BLaER1 (cell line): Measurements from ENCODE around the gene POLR2C.

Experiments used
- H3K27ac ChIP-seq: shearing (Covaris generic); formaldehyde crosslinking; 2 replicates; pipeline ENCODE4 v1.8.1; 2022
- H3K27me3 ChIP-seq: shearing (Covaris generic); formaldehyde crosslinking; 2 replicates; pipeline ENCODE4 v1.8.1; 2022
- H3K36me3 ChIP-seq: shearing (Covaris generic); formaldehyde crosslinking; 2 replicates; pipeline ENCODE4 v1.8.1; 2022
- H3K4me1 ChIP-seq: shearing (Covaris generic); formaldehyde crosslinking; 2 replicates; pipeline ENCODE4 v1.8.1; 2022
- H3K4me2 ChIP-seq: shearing (Covaris generic); formaldehyde crosslinking; 2 replicates; pipeline ENCODE4 v1.8.1; 2022
- H3K4me3 ChIP-seq: shearing (Covaris generic); formaldehyde crosslinking; 2 replicates; pipeline ENCODE4 v1.8.1; 2022
- H3K9ac ChIP-seq: shearing (Covaris generic); formaldehyde crosslinking; 2 replicates; pipeline ENCODE4 v1.8.1; 2022
- H3K9me3 ChIP-seq: shearing (Covaris generic); formaldehyde crosslinking; 2 replicates; pipeline ENCODE4 v1.8.1; 2022
- H4K20me1 ChIP-seq: shearing (Covaris generic); formaldehyde crosslinking; 2 replicates; pipeline ENCODE4 v1.8.1; 2022
- Cebpa-rat ChIP-seq: shearing (Covaris generic); IDR thresholded peaks from 2 replicates; pipeline ENCODE4 v1.8.1; 2022

POLR2C gene

GRCh38 chr16:57446531-57447185, 15.8 kb upstream of the POLR2C start:
- Histone ChIP-seq H3K9me3 (peaks cover 17% of the 10 kb centered on the region), H3K4me2 (peak overlapping the region; percentile 82), H3K27me3 (no peaks in the 10 kb centered on the region), H3K36me3 (peaks cover 34% of the 10 kb centered on the region), H3K9ac (peak overlapping the region; percentile 97), H3K4me1 (peaks cover 28% of the 10 kb centered on the region), H3K27ac (peak overlapping the region; percentile 96), H3K4me3 (peak overlapping the region; percentile 94), H4K20me1 (peaks cover 13% of the 10 kb centered on the region; the same call in 1 of the 2 replicates)
- TF ChIP-seq Cebpa-rat = no peak

GRCh38 chr16:57447186-57447962, 15.1 kb upstream of the POLR2C start, which contains the start of the genes CIAPIN1 and COQ9:
Gene CIAPIN1 (minus strand): TSS chr16:57447385. CDS start chr16:57440928, 6,457 bp downstream.
Gene COQ9 (plus strand): TSS chr16:57447479. CDS start chr16:57447506, 27 bp downstream.
- Histone ChIP-seq H3K4me1 (peaks cover 28% of the 10 kb centered on the region), H3K27ac (peak within 1 kb of the TSS; percentile 96), H3K4me3 (peak within 1 kb of the TSS; percentile 94), H3K36me3 (peaks cover 34% of the 10 kb centered on the region), H3K9ac (peak within 1 kb of the TSS; percentile 97), H3K4me2 (peak within 1 kb of the TSS; percentile 88), H3K27me3 (no peaks in the 10 kb centered on the region), H4K20me1 (peaks cover 13% of the 10 kb centered on the region; the same call in 1 of the 2 replicates), H3K9me3 (peaks cover 10% of the 10 kb centered on the region; the same call in 1 of the 2 replicates)
- TF ChIP-seq Cebpa-rat = no peak

GRCh38 chr16:57452021-57452420, 10.5 kb upstream of the POLR2C start:
- no peaks in the 10 kb centered on the region for H3K9me3 ChIP-seq
- H3K4me1 ChIP-seq = peaks cover 10% of the 10 kb centered on the region
- no peak for TF ChIP-seq Cebpa-rat
- no peaks in the 10 kb centered on the region for H3K27me3 ChIP-seq
- H3K36me3 ChIP-seq = peaks cover 62% of the 10 kb centered on the region
- no peak overlapping the region for H3K27ac ChIP-seq
- H3K4me3 ChIP-seq = no peak overlapping the region
- H3K9ac ChIP-seq = no peak overlapping the region
- H4K20me1 ChIP-seq = no peaks in the 10 kb centered on the region
- no peak overlapping the region for H3K4me2 ChIP-seq

GRCh38 chr16:57462978-57463362, 491 bp downstream of the POLR2C start:
- no peaks in the 10 kb centered on the region for H3K9me3 ChIP-seq
- H3K4me1 ChIP-seq = peaks cover 14% of the 10 kb centered on the region
- H3K4me2 ChIP-seq = peak overlapping the region; percentile 97
- peak overlapping the region; percentile 91 for H3K9ac ChIP-seq
- H4K20me1 ChIP-seq = peaks cover 35% of the 10 kb centered on the region
- no peak for TF ChIP-seq Cebpa-rat
- H3K4me3 ChIP-seq = peak overlapping the region; percentile 91
- peak overlapping the region; percentile 69 for H3K27ac ChIP-seq
- peaks cover 82% of the 10 kb centered on the region for H3K36me3 ChIP-seq
- no peaks in the 10 kb centered on the region for H3K27me3 ChIP-seq

- Histone ChIP-seq H3K4me1 (peaks cover 14% of the 10 kb centered on the region), H4K20me1 (peaks cover 50% of the 10 kb centered on the region), H3K27me3 (no peaks in the 10 kb centered on the region), H3K9me3 (no peaks in the 10 kb centered on the region), H3K9ac (no peak overlapping the region), H3K36me3 (peaks cover 82% of the 10 kb centered on the region), H3K4me2 (no peak overlapping the region), H3K27ac (no peak overlapping the region), H3K4me3 (no peak overlapping the region)
- no peak for TF ChIP-seq Cebpa-rat
Measured at GRCh38 chr16:57464523-57464922, 2.0 kb downstream of the POLR2C start.

GRCh38 chr16:57468346-57468745, 5.9 kb downstream of the POLR2C start:
- no peak overlapping the region for H3K9ac ChIP-seq
- H3K27ac ChIP-seq = no peak overlapping the region
- peaks cover 27% of the 10 kb centered on the region for H3K4me1 ChIP-seq
- H3K9me3 ChIP-seq = no peaks in the 10 kb centered on the region
- peaks cover 94% of the 10 kb centered on the region for H3K36me3 ChIP-seq
- no peak for TF ChIP-seq Cebpa-rat
- no peaks in the 10 kb centered on the region for H3K27me3 ChIP-seq
- H3K4me3 ChIP-seq = no peak overlapping the region
- no peak overlapping the region for H3K4me2 ChIP-seq
- peaks cover 61% of the 10 kb centered on the region for H4K20me1 ChIP-seq

GRCh38 chr16:57469046-57469445, 6.6 kb downstream of the POLR2C start:
- no peak for TF ChIP-seq Cebpa-rat
- H3K4me1 ChIP-seq = peaks cover 23% of the 10 kb centered on the region

GRCh38 chr16:57469917-57470470, 7.5 kb downstream of the POLR2C start:
- H3K36me3 ChIP-seq = peaks cover 96% of the 10 kb centered on the region
- peaks cover 52% of the 10 kb centered on the region for H4K20me1 ChIP-seq
- no peaks in the 10 kb centered on the region for H3K9me3 ChIP-seq
- no peak overlapping the region for H3K4me2 ChIP-seq
- no peaks in the 10 kb centered on the region for H3K27me3 ChIP-seq
- TF ChIP-seq Cebpa-rat = no peak
- H3K4me1 ChIP-seq = peaks cover 25% of the 10 kb centered on the region
- no peak overlapping the region for H3K4me3 ChIP-seq
- H3K9ac ChIP-seq = no peak overlapping the region
- no peak overlapping the region for H3K27ac ChIP-seq

More at GRCh38 chr16:57469046-57469445, 6.6 kb downstream of the POLR2C start:
- Histone ChIP-seq H3K4me2 (no peak overlapping the region), H3K9me3 (no peaks in the 10 kb centered on the region), H3K9ac (no peak overlapping the region), H3K27me3 (no peaks in the 10 kb centered on the region), H4K20me1 (peaks cover 55% of the 10 kb centered on the region), H3K27ac (no peak overlapping the region), H3K36me3 (peaks cover 96% of the 10 kb centered on the region), H3K4me3 (no peak overlapping the region)

GRCh38 chr16:57470711-57471110, 8.2 kb downstream of the POLR2C start:
- no peak for TF ChIP-seq Cebpa-rat
- Histone ChIP-seq H3K27ac (no peak overlapping the region), H4K20me1 (peaks cover 49% of the 10 kb centered on the region)

More at GRCh38 chr16:57470711-57471110, 8.2 kb downstream of the POLR2C start:
- Histone ChIP-seq H3K27me3 (no peaks in the 10 kb centered on the region), H3K4me3 (no peak overlapping the region), H3K9me3 (no peaks in the 10 kb centered on the region), H3K9ac (no peak overlapping the region), H3K4me2 (no peak overlapping the region), H3K36me3 (peaks cover 89% of the 10 kb centered on the region), H3K4me1 (peaks cover 32% of the 10 kb centered on the region)
